Effector memory CD4-positive, alpha-beta T cell (primary cell): ENCODE measurements around the gene ANTXR1.

Experiments used
- DNase-seq, 3 donors: peaks; one replicate each; pipeline ENCODE4 v3.0.0-alpha.2; 2020
- H3K27ac ChIP-seq: 2 replicates; pipeline ENCODE4 v1.7.0; 2013; ENCODE audit warnings: mild to moderate bottlenecking, low read length, moderate library complexity; ENCODE audit not compliant: insufficient read depth, poor library complexity, severe bottlenecking
- H3K27me3 ChIP-seq: replicated peaks from 2 replicates; pipeline ENCODE4 v1.7.0; 2013; ENCODE audit warnings: mild to moderate bottlenecking, low read length; ENCODE audit not compliant: insufficient read depth, control insufficient read depth, poor library complexity, severe bottlenecking
- H3K36me3 ChIP-seq: 2 replicates; pipeline ENCODE4 v1.7.0; 2013; ENCODE audit warnings: mild to moderate bottlenecking, low read length, moderate library complexity; ENCODE audit not compliant: control insufficient read depth, insufficient read depth
- H3K4me1 ChIP-seq: 2 replicates; pipeline ENCODE4 v1.7.0; 2013; ENCODE audit warnings: low read length, mild to moderate bottlenecking; ENCODE audit not compliant: control insufficient read depth, insufficient read depth, poor library complexity, severe bottlenecking
- H3K4me3 ChIP-seq: 2 replicates; pipeline ENCODE4 v1.7.0; 2013; ENCODE audit warnings: low read length, low read depth, mild to moderate bottlenecking; ENCODE audit not compliant: insufficient read depth, poor library complexity, severe bottlenecking
- H3K9me3 ChIP-seq: 2 replicates; pipeline ENCODE4 v1.7.0; 2013; ENCODE audit warnings: mild to moderate bottlenecking, low read length, moderate library complexity; ENCODE audit not compliant: control insufficient read depth

The ANTXR1 gene

DNA sequence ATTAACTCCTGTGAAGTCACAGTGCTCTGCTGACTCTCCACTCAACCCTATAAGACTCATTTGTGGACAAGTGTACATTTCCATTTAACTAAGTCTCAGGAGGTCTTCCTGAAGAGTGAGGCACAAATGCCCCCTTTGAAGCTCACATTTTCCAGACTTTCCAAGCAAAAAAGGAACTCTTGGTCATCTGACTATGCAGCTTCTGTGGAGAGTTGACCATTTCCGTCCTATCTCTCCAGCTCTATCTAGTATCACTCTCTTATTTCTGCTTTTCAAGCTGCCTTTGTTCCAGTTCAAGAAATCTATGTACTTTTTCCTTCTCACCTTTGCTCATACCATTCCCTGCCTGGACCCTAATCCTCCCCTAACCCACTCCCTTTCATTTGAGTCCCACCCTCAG lies 77.0 kb downstream of the ANTXR1 start:
- H3K4me1 ChIP-seq, result no peaks in the 10 kb centered on the region
- no peak overlapping the region for H3K4me3 ChIP-seq
- no peak for DNase-seq
- H3K36me3 ChIP-seq, result no peaks in the 10 kb centered on the region
- H3K27ac ChIP-seq, result no peak overlapping the region
- no peaks in the 10 kb centered on the region for H3K27me3 ChIP-seq
- H3K9me3 ChIP-seq, result no peaks in the 10 kb centered on the region

DNA sequence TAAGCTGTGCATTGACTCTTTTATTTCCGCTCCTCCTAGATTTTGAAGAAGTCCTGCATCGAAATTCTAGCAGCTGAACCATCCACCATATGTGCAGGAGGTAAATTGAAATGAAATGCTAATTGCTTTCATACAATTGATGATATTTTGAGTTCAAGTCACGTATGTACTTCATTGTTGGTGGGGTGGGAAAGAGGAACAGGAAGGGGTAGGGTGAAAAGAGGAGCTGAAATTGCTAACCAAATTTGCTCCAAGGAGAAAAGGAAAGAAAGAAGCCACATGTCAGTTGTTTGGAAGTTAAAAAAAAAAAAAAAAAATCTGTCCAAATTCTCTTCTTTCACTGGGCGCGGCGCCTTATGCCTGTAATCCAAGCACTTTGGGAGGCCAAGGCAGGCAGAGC lies 77.8 kb downstream of the ANTXR1 start:
- no peaks in the 10 kb centered on the region for H3K36me3 ChIP-seq
- H3K4me3 ChIP-seq, result no peak overlapping the region
- no peaks in the 10 kb centered on the region for H3K9me3 ChIP-seq
- no peak for DNase-seq
- H3K4me1 ChIP-seq, result no peaks in the 10 kb centered on the region
- H3K27me3 ChIP-seq, result no peaks in the 10 kb centered on the region
- H3K27ac ChIP-seq, result no peak overlapping the region

GRCh38 chr2:69092857-69093256 lies 79.9 kb downstream of the ANTXR1 start:
- H3K4me3 ChIP-seq, result no peak overlapping the region

GRCh38 chr2:69095305-69095704 lies 82.3 kb downstream of the ANTXR1 start:
- H3K27ac ChIP-seq, result no peak overlapping the region
- no peaks in the 10 kb centered on the region for H3K27me3 ChIP-seq
- no peak for DNase-seq

More at GRCh38 chr2:69092857-69093256, 79.9 kb downstream of the ANTXR1 start:
- Histone ChIP-seq H3K9me3 (no peaks in the 10 kb centered on the region), H3K27me3 (no peaks in the 10 kb centered on the region), H3K27ac (no peak overlapping the region), H3K4me1 (no peaks in the 10 kb centered on the region), H3K36me3 (no peaks in the 10 kb centered on the region)
- no peak for DNase-seq

DNA sequence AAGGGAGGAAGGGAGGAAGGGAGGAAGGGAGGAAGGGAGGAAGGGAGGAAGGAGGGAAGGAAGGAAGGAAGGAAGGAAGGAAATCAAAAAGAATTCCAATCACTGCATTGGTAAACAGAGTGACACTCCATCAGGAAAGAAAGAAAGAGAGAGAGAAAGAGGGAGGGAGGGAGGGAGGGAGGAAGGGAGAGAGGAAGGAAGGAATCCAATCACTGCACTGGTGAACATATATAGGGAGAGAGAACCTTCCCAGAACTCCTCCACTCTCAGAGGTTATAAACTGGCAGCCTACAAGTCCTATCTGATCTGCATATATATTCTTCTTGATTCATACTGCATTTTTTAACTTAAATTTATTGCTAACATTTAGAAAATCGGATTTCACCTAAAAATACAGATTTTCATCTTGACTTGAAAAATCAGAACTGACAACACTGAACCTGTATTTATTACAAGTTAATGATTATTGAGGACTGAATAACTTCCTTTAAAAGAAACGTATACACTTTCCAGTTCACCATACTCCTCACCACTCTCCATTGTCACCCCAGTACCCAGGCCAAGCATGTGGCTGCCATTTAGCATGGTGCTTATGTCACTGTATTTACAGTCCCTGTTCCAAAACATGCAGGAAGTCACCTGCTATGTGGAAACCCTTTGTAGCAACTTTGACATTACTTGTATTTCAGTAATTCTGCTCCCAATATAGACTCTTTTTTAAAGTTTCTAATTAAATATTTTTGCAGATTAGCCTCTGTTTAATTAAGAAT lies 83.5 kb downstream of the ANTXR1 start:
- no peak overlapping the region for H3K4me3 ChIP-seq
- no peaks in the 10 kb centered on the region for H3K9me3 ChIP-seq
- no peaks in the 10 kb centered on the region for H3K27me3 ChIP-seq
- DNase-seq, result no peak
- no peak overlapping the region for H3K27ac ChIP-seq
- H3K36me3 ChIP-seq, result no peaks in the 10 kb centered on the region
- no peaks in the 10 kb centered on the region for H3K4me1 ChIP-seq

More at GRCh38 chr2:69095305-69095704, 82.3 kb downstream of the ANTXR1 start:
- Histone ChIP-seq H3K4me3 (no peak overlapping the region), H3K9me3 (no peaks in the 10 kb centered on the region), H3K4me1 (no peaks in the 10 kb centered on the region), H3K36me3 (no peaks in the 10 kb centered on the region)

DNA sequence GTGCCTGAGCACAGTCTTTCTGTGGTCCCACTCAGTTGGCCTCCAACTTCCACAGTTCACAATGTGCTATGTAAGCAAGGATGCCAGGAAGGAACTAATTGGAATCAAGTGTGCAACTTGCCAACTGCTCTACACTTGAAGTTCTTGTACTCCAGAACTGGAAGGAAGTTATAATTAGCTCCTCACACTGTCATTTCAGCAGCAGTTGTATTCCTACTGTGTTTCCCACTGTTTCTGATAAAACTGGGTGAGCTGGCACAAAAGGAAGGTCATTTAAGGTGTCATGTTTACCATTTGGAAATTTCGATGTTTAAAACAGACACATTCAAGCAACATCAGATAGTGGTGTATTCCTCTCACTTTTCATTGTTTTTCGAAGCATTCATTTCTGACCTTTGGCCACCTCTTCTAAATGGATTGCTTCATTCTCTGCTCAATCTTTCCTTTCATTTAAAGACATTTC lies 84.2 kb downstream of the ANTXR1 start:
- H3K9me3 ChIP-seq, result no peaks in the 10 kb centered on the region
- H3K36me3 ChIP-seq, result no peaks in the 10 kb centered on the region
- no peak overlapping the region for H3K4me3 ChIP-seq
- no peak for DNase-seq
- H3K27me3 ChIP-seq, result no peaks in the 10 kb centered on the region
- H3K27ac ChIP-seq, result no peak overlapping the region
- no peaks in the 10 kb centered on the region for H3K4me1 ChIP-seq

DNA sequence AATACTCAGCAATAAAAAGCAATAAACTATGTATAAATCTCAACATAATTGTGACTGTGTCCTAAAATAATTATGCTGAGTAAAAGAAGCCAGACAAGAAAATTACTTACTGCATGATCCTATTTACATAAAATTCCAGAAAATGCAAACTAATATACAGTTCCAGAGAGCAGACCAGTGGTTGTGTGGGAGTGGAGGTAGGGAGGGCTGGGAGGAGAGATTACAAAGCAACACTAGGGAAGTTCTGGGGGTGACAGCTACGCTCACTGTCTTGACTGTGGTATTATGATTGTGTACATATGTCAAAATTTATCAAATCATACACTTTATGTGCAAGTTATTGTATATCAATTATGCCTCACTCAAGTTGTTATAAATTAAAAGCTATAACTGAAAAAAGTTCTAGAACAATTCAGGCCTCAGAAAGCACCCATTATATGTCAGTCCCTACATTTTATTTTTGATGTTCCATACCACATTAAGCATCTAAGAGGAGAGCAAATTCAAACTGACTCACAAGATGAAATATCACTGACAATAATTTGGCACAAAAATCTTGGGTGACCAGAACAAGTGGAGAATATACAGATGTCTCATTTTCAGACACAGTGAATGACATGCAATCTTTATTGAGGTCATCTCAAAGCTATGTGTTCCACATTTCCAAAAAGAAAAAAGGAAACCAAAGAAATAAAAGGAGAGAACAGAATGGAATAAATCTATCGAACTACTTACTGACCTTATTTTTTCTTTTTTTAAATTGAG lies 85.1 kb downstream of the ANTXR1 start:
- no peak overlapping the region for H3K27ac ChIP-seq
- H3K4me3 ChIP-seq, result no peak overlapping the region
- H3K27me3 ChIP-seq, result no peaks in the 10 kb centered on the region
- no peak for DNase-seq
- H3K4me1 ChIP-seq, result no peaks in the 10 kb centered on the region
- no peaks in the 10 kb centered on the region for H3K36me3 ChIP-seq
- no peaks in the 10 kb centered on the region for H3K9me3 ChIP-seq

DNA sequence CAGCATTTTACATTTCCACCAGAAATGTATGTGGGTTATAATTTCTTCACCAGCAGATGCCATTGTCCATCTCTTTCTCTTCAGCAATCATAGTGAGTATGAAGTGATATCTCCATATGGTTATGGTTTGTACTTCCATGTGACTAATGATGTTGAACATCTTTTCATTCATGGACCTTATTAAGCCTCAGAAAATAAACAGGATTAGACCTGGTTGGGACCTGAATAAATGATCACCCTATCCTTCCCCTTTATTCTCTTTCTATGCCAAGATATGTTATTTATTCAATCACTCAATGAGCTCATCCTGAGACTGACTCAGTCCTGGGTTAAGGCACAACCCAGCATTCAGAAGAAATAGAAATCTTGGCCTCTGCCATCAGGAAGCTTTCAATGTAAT lies 86.6 kb downstream of the ANTXR1 start:
- Histone ChIP-seq H3K27ac (no peak overlapping the region), H3K27me3 (no peaks in the 10 kb centered on the region)

DNA sequence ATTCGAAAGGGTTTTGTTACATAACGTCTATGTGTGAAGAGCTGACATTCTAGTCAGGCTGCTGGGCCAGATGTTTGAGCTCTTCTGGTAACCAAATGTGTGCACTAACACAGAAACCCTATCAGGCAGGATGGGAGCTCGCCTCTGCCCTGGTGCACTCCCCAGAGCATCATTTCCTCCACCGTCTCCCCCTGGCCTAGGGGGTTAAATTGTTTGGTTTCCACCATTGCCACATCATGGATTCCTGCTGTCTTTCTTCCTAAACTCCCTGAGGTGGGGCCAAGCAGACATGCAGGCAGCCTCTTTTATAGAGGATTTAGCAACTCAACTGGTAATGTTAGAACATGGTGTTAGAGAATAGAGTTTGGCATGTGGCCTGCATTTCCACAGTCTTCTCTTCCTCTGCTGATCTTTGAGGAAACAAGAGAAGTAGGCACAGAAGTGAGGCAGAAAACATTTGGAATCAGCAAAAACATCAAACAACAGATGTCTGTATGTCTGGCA lies 87.3 kb downstream of the ANTXR1 start:
- Histone ChIP-seq H3K27me3 (no peaks in the 10 kb centered on the region), H3K27ac (no peak overlapping the region), H3K9me3 (no peaks in the 10 kb centered on the region), H3K36me3 (no peaks in the 10 kb centered on the region), H3K4me1 (no peaks in the 10 kb centered on the region), H3K4me3 (no peak overlapping the region)
- no peak for DNase-seq

More for the DNA sequence above, 86.6 kb downstream of the ANTXR1 start:
- H3K4me1 ChIP-seq, result no peaks in the 10 kb centered on the region
- H3K9me3 ChIP-seq, result no peaks in the 10 kb centered on the region
- H3K36me3 ChIP-seq, result no peaks in the 10 kb centered on the region
- no peak overlapping the region for H3K4me3 ChIP-seq
- DNase-seq, result no peak

GRCh38 chr2:69102041-69102593 lies 89.1 kb downstream of the ANTXR1 start:
- no peaks in the 10 kb centered on the region for H3K27me3 ChIP-seq
- no peaks in the 10 kb centered on the region for H3K36me3 ChIP-seq
- no peaks in the 10 kb centered on the region for H3K9me3 ChIP-seq
- H3K4me3 ChIP-seq, result no peak overlapping the region
- no peaks in the 10 kb centered on the region for H3K4me1 ChIP-seq
- no peak for DNase-seq
- H3K27ac ChIP-seq, result no peak overlapping the region
